ENCODE results near the gene RHOBTB3.

DNA sequence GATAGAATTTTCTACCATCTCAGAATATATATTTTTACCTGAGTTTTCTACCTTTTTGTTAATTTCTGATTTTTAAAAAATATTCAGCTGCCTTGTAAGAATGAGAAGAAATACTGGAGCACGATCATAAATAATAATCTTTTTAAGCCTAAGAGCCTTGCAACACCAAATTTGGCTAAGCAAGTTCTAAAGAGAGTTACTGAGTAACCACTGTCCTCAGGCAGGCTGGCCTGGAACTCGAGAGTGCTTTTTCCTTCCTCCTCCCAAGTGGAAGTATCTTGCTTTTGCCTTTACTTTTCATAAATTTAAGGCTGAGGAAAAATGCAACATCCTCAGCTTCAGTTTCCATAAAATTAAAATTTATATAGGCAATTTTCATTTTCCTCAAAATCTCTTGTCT is 70.4 kb downstream of the RHOBTB3 start:
- TF ChIP-seq, protein P1, sequence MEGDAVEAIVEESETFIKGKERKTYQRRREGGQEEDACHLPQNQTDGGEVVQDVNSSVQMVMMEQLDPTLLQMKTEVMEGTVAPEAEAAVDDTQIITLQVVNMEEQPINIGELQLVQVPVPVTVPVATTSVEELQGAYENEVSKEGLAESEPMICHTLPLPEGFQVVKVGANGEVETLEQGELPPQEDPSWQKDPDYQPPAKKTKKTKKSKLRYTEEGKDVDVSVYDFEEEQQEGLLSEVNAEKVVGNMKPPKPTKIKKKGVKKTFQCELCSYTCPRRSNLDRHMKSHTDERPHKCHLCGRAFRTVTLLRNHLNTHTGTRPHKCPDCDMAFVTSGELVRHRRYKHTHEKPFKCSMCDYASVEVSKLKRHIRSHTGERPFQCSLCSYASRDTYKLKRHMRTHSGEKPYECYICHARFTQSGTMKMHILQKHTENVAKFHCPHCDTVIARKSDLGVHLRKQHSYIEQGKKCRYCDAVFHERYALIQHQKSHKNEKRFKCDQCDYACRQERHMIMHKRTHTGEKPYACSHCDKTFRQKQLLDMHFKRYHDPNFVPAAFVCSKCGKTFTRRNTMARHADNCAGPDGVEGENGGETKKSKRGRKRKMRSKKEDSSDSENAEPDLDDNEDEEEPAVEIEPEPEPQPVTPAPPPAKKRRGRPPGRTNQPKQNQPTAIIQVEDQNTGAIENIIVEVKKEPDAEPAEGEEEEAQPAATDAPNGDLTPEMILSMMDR (IDR thresholded peaks at IDR 0.05) = no peak
- TF ChIP-seq POLR2A (IDR thresholded peaks at IDR 0.05) = no peak
